HepG2 (cell line): ENCODE measurements around the gene PLXND1. TPM values are rescaled to one million over a fixed set of nuclear protein-coding genes. Genes with fewer than 3 reads are reported as not detected.

Source experiments
- ARNT ChIP-seq: fragments of 450-650 bp; IDR thresholded peaks from 2 replicates; pipeline ENCODE4 v1.6.1; 2017
- DPF2 ChIP-seq: sonication (generic); formaldehyde crosslinking; IDR thresholded peaks from 2 replicates; pipeline ENCODE4 v1.4.0; 2020; ENCODE audit warnings: mild to moderate bottlenecking, low read depth, missing genetic modification reagents, borderline replicate concordance
- HNRNPL ChIP-seq: fragments of 200-400 bp; formaldehyde crosslinking; IDR thresholded peaks from 2 replicates; pipeline ENCODE4 v1.6.1; 2017; ENCODE audit warnings: mild to moderate bottlenecking, low read depth, low read length
- MAFF ChIP-seq: IDR thresholded peaks from 2 replicates; pipeline ENCODE4 v1.6.1; 2011; ENCODE audit warnings: low read depth, low read length, improper control_type of control experiment
- MYC ChIP-seq: sonication (generic); formaldehyde crosslinking; IDR thresholded peaks from 2 replicates; pipeline ENCODE4 v1.9.0; 2021; ENCODE audit warnings: missing genetic modification reagents, borderline replicate concordance
- ZNF616 ChIP-seq: sonication (generic); formaldehyde crosslinking; IDR thresholded peaks from 2 replicates; pipeline ENCODE4 v1.5.0; 2020; ENCODE audit warnings: low read depth, mild to moderate bottlenecking, missing genetic modification reagents
- polyA plus RNA-seq, 8 experiments: library from polyadenylated mRNA; depleted of rRNA in 3 of 8; stranded (reverse) in 7 of 8; unstranded in 1 of 8; fragments of >200 nt; fragmentation: Illumina TruSeq in 4 of 8; extraction: Trizol in 4 of 8; gene quantifications; 2 replicates each; pipeline versions ENCODE4 v1.2.1 to v1.2.3, GENCODE V29; 2011 to 2016; ENCODE audit warnings: low read depth in 4 of 8, missing spikeins in 1 of 8, mixed read lengths in 1 of 8; ENCODE audit not compliant: insufficient read depth in 1 of 8
- total RNA-seq, 5 experiments: library from RNA; depleted of rRNA; stranded (reverse); fragments of >200 nt; fragmentation: Illumina TruSeq; extraction: Trizol; gene quantifications; 2 replicates each; pipeline ENCODE4 v1.2.3, GENCODE V29; 2016; ENCODE audit warnings: low read depth in 1 of 5
- TF ChIP-seq, protein P1 (sequence below): IDR thresholded peaks from 2 replicates; pipeline ENCODE4 v1.4.0; 2020; ENCODE audit warnings: mild to moderate bottlenecking, missing genetic modification reagents
- TF ChIP-seq, protein P2 (sequence below), 2 experiments: fragments of 450-650 bp in 1 of 2; sonication (generic) in 1 of 2; formaldehyde crosslinking in 1 of 2; IDR thresholded peaks; 2 replicates each; pipeline versions ENCODE4 v1.6.1 to v1.8.0; 2016 to 2022; ENCODE audit warnings: antibody characterized with exemption in 1 of 2, mild to moderate bottlenecking in 1 of 2, missing genetic modification reagents in 1 of 2
- TF ChIP-seq, protein P3 (sequence below): sonication (generic); formaldehyde crosslinking; IDR thresholded peaks from 2 replicates; pipeline ENCODE4 v1.5.0; 2020; ENCODE audit warnings: missing genetic modification reagents, mild to moderate bottlenecking, borderline replicate concordance
- TF ChIP-seq, protein P4 (sequence below): sonication (generic); formaldehyde crosslinking; IDR thresholded peaks from 2 replicates; pipeline ENCODE4 v1.4.0; 2020; ENCODE audit warnings: missing genetic modification reagents, mild to moderate bottlenecking, borderline replicate concordance

Gene PLXND1
- total and polyA plus RNA-seq, 2 of the 13 experiments (the other 11 are each of a cell fraction or from before 2014, with no cell fraction given): 15.9 to 42.0 TPM

DNA sequence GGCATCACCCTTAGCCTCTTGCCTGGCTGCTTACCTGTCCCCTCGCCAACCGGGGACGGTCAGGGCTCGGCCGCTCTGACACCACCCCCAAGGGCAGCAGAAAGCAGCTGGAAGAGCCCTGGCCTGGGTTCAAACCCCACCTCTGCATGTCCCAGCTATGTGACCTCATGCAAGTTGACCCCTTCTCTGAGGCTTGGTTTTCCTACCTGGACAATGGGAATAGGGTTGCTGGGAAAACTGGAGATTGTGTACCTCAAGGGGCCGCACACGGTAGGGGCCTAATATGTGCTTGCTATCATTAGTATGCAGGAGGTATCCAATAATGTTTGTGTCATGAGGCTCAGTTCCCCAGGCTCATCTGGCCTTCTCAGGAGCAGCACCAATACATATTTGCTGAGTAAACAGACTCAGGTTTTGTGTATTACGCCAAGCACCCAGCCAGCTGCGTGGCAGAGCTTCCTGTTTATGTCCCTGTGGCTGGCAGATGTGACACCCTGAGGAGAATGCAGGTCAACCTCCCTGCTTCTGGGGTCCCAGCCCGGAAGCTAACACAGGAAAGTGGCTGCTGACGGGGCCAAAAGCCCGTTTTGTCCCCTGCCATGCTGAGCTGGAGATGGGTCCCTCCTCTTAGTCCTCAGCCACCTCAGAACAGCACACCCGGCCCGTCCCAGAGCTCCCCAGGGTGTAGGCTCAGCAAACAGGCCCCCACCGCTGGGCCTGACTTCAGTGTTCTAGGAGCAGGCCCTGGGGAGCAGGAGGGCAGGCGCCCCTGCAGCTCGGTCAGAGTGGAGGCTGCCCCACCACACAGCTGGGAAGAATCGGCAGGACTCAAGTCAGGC lies 29.7 kb downstream of the PLXND1 start (continued):
- TF ChIP-seq, protein P1, sequence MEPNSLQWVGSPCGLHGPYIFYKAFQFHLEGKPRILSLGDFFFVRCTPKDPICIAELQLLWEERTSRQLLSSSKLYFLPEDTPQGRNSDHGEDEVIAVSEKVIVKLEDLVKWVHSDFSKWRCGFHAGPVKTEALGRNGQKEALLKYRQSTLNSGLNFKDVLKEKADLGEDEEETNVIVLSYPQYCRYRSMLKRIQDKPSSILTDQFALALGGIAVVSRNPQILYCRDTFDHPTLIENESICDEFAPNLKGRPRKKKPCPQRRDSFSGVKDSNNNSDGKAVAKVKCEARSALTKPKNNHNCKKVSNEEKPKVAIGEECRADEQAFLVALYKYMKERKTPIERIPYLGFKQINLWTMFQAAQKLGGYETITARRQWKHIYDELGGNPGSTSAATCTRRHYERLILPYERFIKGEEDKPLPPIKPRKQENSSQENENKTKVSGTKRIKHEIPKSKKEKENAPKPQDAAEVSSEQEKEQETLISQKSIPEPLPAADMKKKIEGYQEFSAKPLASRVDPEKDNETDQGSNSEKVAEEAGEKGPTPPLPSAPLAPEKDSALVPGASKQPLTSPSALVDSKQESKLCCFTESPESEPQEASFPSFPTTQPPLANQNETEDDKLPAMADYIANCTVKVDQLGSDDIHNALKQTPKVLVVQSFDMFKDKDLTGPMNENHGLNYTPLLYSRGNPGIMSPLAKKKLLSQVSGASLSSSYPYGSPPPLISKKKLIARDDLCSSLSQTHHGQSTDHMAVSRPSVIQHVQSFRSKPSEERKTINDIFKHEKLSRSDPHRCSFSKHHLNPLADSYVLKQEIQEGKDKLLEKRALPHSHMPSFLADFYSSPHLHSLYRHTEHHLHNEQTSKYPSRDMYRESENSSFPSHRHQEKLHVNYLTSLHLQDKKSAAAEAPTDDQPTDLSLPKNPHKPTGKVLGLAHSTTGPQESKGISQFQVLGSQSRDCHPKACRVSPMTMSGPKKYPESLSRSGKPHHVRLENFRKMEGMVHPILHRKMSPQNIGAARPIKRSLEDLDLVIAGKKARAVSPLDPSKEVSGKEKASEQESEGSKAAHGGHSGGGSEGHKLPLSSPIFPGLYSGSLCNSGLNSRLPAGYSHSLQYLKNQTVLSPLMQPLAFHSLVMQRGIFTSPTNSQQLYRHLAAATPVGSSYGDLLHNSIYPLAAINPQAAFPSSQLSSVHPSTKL: peak; percentile 58; the same call in 1 of the 2 replicates
- TF ChIP-seq, protein P2, sequence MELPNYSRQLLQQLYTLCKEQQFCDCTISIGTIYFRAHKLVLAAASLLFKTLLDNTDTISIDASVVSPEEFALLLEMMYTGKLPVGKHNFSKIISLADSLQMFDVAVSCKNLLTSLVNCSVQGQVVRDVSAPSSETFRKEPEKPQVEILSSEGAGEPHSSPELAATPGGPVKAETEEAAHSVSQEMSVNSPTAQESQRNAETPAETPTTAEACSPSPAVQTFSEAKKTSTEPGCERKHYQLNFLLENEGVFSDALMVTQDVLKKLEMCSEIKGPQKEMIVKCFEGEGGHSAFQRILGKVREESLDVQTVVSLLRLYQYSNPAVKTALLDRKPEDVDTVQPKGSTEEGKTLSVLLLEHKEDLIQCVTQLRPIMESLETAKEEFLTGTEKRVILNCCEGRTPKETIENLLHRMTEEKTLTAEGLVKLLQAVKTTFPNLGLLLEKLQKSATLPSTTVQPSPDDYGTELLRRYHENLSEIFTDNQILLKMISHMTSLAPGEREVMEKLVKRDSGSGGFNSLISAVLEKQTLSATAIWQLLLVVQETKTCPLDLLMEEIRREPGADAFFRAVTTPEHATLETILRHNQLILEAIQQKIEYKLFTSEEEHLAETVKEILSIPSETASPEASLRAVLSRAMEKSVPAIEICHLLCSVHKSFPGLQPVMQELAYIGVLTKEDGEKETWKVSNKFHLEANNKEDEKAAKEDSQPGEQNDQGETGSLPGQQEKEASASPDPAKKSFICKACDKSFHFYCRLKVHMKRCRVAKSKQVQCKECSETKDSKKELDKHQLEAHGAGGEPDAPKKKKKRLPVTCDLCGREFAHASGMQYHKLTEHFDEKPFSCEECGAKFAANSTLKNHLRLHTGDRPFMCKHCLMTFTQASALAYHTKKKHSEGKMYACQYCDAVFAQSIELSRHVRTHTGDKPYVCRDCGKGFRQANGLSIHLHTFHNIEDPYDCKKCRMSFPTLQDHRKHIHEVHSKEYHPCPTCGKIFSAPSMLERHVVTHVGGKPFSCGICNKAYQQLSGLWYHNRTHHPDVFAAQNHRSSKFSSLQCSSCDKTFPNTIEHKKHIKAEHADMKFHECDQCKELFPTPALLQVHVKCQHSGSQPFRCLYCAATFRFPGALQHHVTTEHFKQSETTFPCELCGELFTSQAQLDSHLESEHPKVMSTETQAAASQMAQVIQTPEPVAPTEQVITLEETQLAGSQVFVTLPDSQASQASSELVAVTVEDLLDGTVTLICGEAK (IDR thresholded peaks at IDR 0.05): no peak
- TF ChIP-seq, protein P2 (CRISPR knock-in tag; IDR thresholded peaks at IDR 0.05): no peak
- TF ChIP-seq HNRNPL (no peak), DPF2 (CRISPR knock-in tag) (0 out of 2 replicates have a peak, but pooled peaks have one; percentile 53), ZNF616 (CRISPR knock-in tag) (no peak), MAFF (peak; percentile 82), MYC (CRISPR knock-in tag) (0 out of 2 replicates have a peak, but pooled peaks have one; percentile 25), ARNT (no peak)
- TF ChIP-seq, protein P3, sequence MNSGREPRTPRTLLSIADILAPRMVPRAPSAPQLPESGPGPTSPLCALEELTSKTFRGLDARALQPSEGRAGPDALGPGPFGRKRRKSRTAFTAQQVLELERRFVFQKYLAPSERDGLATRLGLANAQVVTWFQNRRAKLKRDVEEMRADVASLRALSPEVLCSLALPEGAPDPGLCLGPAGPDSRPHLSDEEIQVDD: no peak
- TF ChIP-seq, protein P4, sequence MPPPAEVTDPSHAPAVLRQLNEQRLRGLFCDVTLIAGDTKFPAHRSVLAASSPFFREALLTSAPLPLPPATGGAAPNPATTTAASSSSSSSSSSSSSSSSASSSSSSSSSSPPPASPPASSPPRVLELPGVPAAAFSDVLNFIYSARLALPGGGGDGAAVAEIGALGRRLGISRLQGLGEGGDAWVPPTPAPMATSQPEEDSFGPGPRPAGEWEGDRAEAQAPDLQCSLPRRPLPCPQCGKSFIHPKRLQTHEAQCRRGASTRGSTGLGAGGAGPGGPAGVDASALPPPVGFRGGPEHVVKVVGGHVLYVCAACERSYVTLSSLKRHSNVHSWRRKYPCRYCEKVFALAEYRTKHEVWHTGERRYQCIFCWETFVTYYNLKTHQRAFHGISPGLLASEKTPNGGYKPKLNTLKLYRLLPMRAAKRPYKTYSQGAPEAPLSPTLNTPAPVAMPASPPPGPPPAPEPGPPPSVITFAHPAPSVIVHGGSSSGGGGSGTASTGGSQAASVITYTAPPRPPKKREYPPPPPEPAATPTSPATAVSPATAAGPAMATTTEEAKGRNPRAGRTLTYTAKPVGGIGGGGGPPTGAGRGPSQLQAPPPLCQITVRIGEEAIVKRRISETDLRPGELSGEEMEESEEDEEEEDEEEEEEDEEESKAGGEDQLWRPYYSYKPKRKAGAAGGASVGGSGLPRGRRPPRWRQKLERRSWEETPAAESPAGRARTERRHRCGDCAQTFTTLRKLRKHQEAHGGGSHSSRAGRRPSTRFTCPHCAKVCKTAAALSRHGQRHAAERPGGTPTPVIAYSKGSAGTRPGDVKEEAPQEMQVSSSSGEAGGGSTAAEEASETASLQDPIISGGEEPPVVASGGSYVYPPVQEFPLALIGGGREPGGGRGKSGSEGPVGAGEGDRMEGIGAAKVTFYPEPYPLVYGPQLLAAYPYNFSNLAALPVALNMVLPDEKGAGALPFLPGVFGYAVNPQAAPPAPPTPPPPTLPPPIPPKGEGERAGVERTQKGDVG (CRISPR knock-in tag): 0 out of 2 replicates have a peak, but pooled peaks have one; percentile 34
